Stimulated activated CD4-positive, alpha-beta T cell treated with anti-CD3 and anti-CD28 coated beads, Interleukin-15, amount 100 ng/mL, for 48 hours (primary cell): ENCODE data around the gene MYO3A.

ENCODE experiments used
- DNase-seq, 2 donors: peaks; one replicate each; pipeline ENCODE4 v3.0.0-alpha.2; 2020; ENCODE audit warnings: low read depth in 2 of 2

The MYO3A gene

GRCh38 chr10:25933653-25934608 lies at the start of gene MYO3A:
Gene MYO3A, plus strand, starts transcription at chr10:25934229. Its CDS starts 17,882 bp downstream, at chr10:25952111.
- DNase-seq, result no peak

- no peak for DNase-seq
Observed at GRCh38 chr10:25888627-25889026, 45.4 kb upstream of the MYO3A start.

DNA sequence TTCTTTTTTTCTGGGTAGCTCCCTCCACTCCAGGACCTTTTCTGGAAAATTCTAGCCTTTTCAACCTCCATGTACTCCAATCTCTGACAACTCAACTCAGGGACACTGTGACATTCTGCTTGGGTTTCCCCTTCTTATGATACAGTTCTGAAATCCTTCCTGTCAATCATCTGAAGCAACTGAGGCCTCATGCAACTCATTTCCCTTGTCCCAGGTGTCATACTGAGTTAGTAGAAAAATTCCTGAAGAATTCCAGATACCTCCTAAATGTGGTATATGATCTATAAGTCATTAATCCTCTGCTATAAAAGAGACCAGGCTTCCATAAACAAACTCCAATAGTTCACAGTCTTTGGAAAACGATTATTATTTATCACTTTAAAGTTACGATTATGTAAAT lies 43.0 kb upstream of the MYO3A start:
- no peak for DNase-seq

GRCh38 chr10:25895856-25896255 lies 38.2 kb upstream of the MYO3A start:
- DNase-seq, result no peak

DNA sequence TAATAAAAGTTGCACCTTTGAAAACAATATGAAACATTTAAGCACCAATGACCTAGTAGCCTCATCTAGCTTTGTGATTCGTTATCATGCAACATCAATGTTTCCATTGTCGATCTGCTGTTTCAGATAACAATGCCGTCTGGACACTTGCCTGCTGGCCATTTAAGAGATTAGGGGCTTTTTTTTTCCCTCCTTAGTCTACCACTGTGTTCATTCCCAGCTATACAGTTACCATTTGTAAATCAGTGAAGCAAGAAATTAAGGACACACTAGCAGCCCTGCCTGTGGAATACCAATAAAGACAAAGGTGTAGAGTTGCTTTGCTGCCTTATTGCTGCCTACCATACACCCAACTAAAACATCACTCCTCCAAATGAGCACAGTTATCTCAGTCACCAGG lies 37.6 kb upstream of the MYO3A start:
- DNase-seq, result no peak

GRCh38 chr10:25899304-25899703 lies 34.7 kb upstream of the MYO3A start:
- DNase-seq, result no peak

DNA sequence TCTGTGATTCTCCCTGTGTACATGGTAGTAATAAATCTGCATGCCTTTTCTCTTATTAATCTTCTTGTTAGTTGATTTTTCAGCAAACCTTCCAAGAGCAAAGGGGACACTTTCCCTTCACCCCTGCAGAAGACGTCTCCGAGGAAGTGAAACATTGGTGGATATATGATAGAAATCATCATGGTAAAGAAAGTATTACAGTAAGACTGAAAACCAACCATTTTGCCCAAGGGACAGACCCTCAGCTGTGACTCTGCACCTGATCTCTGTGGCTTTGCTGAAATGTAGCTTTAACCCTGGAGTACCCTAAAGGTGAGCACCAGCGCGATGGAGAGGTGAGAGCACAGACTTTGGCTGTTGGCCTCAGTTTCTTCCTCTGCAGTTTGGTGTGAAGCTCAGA lies 32.8 kb upstream of the MYO3A start:
- DNase-seq, result no peak

GRCh38 chr10:25902002-25902401 lies 32.0 kb upstream of the MYO3A start:
- DNase-seq, result no peak

DNA sequence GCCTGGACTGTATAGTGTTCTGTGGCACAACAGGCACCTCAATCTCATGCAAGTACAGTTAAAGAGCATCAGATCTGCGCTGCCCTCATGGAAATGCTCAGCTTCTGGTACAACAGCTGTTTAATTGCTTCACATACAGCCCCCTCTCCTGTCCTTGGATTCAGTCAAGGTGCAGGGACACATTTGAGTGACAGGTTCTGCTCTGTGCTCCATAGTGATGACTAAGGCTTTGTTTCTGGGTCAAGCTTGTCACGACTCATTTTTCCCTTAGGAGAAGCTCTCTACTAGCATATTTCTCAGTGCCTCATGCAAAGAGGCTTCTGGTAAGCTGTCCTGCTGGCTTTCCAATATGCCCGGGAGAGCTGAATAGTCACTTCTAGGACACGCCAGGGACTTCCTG lies 26.8 kb upstream of the MYO3A start:
- DNase-seq, result no peak

DNA sequence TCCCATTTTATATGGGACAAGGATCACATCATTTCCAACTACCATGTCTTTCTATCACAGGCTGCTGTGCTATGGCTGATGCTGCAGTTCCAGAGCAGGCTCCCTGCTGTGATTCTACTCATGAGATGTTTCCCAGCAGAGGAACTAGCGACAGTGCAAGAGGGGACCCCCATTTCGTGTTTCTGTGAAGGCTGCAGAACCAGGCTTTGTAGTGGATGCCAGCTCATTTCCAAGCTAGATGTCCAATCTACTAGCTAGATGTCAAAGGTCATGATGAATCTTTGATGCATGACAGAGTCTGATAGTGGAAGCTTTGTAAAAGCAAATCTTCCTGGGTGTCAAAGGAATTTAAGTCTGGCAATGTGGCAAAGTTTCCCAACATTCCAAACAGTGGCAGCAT lies 21.2 kb upstream of the MYO3A start:
- DNase-seq, result no peak

DNA sequence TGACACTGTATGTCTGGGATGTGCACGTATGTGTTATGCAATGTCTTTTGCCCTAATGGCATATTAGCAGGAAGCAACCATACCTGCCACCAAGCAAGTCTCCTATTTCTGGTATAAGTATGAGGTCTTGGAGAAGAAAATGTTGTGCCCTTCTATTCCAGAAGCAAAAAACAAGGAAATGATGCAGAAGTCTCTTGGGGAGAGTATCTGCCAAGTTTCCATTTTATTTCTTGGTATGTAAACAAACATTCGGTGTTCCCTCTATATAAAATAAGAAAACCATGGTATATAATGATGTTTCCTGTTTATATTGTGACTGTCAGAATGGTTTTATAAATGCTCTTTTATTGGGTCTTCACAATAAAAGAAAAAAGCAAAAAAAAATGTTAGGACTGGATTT lies 19.3 kb upstream of the MYO3A start:
- DNase-seq, result no peak

DNA sequence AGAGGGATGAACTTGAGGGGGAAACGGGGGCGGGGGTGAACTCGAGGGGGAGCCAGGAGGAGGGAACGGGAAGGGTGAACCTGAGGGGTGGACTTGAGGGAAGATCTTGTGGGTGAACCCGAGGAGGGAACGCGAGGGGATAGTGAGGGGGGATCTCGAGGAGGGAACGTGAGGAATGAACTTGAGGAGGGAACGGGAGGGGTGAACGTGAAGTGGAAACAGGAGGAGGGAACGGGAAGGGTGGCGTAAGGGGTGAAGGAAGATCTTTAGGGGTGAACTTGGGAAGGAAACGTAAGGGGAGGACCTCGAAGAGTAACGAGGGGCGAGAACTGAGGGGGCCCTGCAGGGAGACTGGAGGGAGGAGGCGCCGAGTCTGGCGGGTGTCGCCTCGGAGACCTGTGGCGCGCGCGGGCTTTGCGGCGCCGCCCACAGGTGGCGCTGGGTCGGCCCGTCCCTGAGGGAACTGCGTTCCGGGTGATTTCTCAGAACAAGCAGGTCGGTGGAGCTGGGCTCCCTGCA lies 651 bp downstream of the MYO3A start:
- DNase-seq, result no peak

- DNase-seq, result no peak
Observed at GRCh38 chr10:25938405-25938804, 4.4 kb downstream of the MYO3A start.

GRCh38 chr10:25944771-25945170 lies 10.7 kb downstream of the MYO3A start:
- no peak for DNase-seq

DNA sequence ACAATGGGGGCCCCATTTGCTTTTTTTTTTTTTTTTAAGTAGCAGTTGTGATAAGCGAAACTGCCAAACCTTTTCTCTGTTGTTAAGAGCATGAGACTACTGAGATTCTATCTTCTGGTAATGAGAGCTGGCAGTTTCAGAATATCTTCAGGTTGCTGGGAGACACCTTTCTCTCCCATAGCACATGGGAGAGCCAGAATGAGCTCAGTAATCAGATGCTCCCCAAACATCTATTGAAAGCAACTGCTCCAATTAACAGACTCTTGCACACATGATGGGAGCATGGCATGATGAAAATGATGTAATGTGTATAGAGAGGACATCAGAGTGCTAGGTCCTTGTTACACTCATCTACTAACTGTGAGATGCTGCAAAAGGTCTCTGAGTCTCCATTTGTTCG lies 18.8 kb downstream of the MYO3A start:
- DNase-seq, result no peak

GRCh38 chr10:25954851-25955250 lies 20.8 kb downstream of the MYO3A start:
- DNase-seq, result no peak

DNA sequence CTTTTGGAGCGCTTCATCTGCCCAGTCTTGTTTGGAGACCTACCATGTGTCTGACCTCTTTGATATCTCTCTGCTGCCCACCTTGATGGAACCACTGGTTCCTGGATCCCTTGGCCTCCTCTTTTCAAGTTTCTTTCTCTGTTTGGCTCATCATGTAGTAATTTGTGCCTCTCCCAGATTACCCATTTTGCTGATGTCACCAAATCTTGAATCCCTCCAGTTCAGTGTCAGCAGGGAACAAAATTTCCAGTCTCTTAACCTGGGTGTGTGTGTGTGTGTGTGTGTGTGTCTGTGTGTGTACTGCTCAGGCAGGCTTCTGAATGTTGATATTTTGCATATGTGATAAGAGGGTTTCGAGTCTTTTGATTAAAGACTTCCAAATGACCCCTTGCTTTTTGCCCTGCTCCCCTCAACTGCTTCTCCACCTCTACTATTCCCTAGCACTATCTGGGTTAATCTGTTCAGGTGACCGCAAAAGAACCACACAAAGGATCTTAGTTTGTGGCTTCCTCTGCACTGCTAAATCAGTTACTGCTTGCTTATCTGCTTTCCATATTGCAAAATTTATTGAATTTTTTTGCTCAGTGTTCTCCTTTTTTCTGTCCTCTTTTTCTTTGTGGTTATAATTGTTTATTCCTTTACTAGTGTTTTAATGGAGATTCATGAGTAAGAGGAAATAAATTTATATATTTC lies 25.7 kb downstream of the MYO3A start:
- DNase-seq, result no peak

DNA sequence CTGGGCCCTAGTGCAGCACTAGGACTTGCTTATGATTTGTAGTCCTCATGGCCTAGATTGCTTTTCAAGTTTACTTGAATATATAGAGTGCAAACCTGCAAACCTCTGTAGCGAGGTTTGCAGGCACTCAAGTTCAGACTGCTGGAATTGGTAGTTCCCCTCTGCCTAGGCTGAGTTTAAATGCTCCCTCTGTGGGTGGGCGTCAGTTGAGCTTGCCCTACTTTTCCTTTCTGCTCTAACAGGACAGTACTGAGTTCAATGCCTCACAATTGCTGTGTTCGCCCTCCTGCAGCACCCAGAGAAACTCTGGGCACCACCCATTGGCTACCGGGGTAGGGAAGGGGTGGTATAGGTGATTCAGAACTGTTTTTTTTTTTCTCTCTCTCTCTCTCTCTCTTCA lies 31.6 kb downstream of the MYO3A start:
- DNase-seq, result no peak

GRCh38 chr10:25966844-25967243 lies 32.8 kb downstream of the MYO3A start:
- no peak for DNase-seq

DNA sequence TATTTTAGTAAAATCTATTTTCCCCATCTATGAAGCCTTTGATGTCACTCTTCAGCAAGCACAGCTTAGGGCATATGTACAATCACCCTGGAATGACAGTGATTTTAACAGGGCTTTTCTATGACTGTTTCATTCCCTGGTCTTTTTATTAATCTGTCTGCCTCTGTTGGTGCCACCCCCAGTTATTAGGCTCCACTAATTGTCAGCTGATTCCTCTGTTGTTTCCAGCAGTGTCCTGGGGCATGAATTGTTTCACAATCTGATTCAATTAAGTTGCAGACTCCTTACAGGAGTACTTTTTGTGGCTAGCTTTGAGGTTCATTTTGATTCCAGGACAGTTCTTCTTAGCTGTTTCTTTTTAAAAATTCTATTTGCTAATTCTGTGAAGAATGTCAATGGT lies 38.6 kb downstream of the MYO3A start:
- no peak for DNase-seq

- no peak for DNase-seq
Observed at GRCh38 chr10:25974897-25975459, 40.9 kb downstream of the MYO3A start.

DNA sequence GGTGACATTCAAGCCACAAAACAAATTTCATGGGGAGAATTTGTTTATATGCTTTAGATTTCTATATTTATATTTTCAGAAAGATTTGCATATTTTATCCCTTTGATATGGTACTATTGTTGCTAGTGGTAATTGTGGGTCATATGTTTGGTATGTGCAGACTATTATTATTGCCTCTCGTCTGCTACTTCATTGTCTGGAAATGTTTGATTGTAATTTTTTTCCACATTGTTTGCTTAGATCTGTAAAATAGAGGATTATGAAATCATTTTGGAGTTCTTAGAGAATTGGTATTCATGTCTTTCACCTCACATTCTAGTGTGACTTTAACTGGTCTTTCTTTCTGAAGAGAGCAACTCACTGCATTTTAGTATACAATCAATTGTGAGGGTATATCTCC lies 44.7 kb downstream of the MYO3A start:
- no peak for DNase-seq

DNA sequence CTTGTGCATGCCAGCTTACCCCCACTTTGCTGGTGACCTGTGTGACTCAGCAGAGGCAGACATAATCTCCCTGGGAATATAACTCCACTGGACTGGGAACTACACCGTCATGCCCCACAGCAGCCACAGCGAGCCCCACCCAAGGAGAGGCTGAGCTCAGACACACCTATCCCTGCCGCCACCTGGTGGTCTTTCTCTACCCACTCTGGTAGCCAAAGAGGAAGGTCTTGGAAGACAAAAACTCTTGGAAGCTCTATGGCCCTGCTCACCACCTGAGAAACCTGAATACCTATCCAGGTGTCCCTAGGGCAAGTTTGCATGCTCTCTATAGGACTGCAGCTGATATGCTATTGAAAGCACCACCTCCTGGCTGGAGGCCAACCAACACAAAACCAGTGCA lies 48.1 kb downstream of the MYO3A start:
- no peak for DNase-seq
